KG1 (cell line): ENCODE data around the gene STARD13.

Experiments used
- DNase-seq: peaks from one replicate; lab custom pipeline; 2025; lab: John Stamatoyannopoulos, UW

STARD13 gene

GRCh38 chr13:33112766-33113165 lies 172.8 kb downstream of the STARD13 start:
- DNase-seq = no peak

GRCh38 chr13:33111414-33112110 lies 174.0 kb downstream of the STARD13 start:
- DNase-seq = no peak

GRCh38 chr13:33110713-33111413 lies 174.7 kb downstream of the STARD13 start:
- no peak for DNase-seq

DNA sequence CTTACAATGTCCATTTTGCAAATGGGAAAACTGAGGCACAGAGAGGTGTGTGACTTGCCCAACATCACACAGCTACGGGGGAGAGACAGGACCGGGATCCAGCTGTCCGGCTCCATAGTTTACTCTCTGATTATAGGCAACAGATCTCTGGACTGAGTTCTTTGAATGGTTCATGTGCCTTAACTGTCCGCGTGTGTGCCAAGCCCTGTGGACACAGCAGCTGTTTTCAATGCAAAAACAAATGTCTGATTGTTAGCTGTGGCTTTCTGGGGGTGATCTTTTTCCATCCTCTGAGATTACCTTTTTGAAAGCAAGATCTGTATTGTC lies 175.2 kb downstream of the STARD13 start:
- DNase-seq = no peak

DNA sequence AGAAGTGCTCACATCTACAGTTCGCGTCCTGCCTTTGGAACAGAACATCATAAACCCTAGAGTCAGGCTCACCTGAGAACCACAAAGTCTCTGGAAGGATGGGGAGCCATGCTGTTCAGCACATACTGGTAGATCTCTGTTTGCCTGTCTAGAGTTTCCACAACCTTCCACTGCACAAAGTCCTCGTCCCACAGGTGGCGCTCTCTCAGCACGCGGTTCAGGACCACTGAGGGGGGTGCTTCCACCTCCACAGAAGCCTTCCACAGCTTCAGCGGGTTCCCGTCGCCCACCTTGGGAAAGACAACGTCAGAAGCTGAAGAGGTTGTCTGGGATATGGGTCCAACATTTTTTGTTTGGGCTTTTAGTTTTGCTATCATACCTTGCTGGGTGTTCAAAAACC lies 175.8 kb downstream of the STARD13 start:
- no peak for DNase-seq

DNA sequence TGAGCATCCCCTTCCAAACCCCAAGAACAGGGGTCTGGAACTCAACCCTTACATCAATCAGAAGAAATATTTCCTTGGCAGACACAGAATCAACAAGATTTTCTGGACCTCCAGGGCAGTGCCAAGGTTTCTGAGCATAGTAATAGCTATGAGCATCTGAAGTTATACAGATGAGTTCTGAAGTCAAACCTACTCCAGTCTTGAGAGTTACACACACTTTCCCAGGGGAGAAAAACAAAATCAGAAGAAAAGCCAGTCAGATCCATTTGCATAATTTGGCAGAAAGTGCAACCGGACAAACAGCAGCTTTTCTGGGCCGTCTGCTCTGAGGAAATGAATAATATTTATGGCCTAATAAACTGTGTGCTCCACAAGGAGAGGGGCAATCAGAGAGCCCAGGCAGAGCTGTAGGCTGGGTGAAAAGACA lies 176.3 kb downstream of the STARD13 start:
- DNase-seq = no peak

- DNase-seq = no peak
Measured at GRCh38 chr13:33108620-33109019, 176.9 kb downstream of the STARD13 start.

DNA sequence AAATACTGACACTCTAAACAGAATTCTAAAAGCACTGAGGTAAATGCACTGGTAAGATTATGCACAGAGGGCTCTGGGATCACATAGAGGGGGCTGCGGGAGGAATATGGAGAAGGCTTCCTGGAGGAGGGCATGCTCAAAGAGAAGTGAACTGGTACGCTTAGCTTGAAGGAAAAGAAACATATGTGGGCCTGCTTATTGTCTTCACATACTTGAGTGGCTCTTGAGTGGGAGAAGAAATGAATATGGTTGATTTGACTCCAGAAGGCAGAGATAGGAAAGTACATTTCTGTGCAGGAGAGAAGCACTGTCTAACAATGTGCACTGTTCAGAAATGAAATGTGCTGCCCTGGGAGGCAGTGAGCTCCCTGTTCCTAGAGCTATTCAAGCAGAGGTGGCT lies 178.2 kb downstream of the STARD13 start:
- no peak for DNase-seq

DNA sequence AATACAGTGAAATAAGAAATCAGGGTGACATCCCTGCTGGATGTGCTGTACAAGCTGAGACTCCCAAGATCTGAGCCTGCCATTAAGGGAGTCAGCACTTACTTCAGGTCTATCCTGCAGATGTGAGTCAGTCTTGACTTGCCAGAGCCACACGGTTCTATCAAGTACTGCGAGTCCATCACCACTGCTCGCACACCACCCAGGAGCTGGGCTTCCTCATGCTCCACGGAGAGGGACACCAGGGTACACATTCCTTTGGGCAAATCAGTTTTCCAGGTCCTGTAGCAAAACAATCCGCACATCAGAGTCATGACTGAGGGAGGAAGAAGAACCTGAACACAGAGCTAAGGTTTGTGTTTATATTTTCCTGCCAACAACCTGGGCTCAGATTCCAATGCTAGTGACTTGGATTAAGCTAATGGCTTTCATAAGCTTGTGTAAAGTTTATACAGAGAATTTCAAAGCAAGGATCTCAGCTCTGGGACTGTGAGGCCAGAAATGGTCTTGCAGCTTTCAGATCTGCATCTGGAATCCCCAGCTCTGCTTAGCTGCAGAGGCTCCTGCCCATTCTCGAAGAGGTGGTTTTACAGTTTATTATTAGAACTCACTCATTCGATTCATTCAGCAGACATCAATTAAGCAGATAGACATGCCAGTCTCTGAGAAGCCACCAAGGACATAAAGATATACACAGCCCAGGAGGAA lies 178.7 kb downstream of the STARD13 start:
- DNase-seq = no peak

GRCh38 chr13:33105387-33106005 lies 180.1 kb downstream of the STARD13 start:
- no peak for DNase-seq

DNA sequence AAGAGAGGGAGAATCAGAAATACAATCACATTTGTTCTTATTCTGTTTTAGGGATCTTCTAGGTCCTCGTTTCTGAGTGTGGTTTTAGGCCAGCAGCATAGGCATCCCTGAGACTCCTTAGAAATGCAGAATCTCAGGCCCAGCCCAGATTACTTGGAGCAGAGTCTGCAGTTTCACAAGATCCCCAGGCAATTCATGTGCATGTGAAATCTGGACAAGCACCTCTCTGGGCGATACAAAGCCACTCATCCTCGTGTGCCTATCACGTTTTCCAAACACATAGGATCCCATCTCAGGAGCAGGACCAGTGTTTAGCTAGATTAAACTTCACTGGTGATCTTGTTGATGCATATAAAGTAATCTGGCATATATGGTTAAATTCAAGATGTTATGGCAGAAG lies 182.1 kb downstream of the STARD13 start:
- no peak for DNase-seq

GRCh38 chr13:33101835-33102234 lies 183.7 kb downstream of the STARD13 start:
- no peak for DNase-seq

DNA sequence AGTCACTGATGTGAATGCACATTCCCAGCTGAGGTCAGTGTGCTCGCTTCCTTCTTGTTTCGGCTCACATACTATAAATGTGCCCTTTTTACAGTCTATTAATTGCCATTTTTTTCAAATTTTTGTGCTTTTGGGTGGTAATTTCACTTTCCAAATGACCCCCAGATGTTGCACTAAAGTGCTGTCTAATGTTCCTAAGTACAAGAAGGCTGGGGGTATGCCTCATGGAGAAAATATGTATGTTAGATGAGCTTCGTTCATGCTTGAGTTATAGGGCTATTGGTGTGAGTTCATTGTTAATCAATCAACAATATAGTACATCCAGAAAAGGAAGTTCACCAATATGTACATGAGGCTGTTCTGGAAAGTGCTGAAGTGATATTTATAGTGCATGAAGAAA lies 184.7 kb downstream of the STARD13 start:
- no peak for DNase-seq

DNA sequence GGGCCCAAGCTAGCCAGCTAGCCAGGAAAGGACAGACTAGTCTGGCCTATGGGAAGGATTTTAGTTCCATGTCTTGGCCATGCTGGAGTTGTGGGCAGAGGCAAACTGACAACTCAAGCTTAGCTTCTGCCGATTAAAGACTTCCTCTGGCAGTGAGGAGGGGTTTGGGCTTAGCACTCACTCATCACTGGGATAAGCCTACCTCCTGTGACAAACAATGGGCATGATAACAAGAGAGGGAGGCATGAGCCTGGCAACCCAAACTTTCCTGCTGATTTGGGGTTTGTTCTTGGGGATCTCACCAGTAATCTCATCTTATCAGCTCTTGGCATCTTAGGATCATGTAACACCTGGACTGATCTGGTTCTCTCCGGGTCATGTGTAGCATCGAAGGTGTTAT lies 185.7 kb downstream of the STARD13 start:
- no peak for DNase-seq

- no peak for DNase-seq
Measured at GRCh38 chr13:33096886-33097605, 188.5 kb downstream of the STARD13 start.

GRCh38 chr13:33092073-33092987 lies 193.2 kb downstream of the STARD13 start:
- no peak for DNase-seq

DNA sequence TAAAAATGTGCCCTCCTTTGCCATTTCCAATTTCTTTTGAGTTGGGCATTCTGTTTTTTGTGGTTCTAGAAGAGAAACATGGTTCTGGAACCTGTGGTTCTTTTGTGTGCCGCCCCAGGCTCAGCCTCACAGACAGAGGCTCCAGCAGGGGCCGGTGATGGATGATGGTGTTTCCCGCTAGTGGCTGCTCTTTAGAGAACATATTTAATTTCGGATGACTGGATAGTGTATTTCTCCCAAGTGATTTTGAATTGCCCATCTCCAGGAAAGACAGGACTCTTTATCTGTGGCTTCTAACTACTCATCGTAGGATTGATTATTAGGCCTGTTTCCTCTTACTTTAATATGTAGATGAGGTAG lies 194.2 kb downstream of the STARD13 start:
- no peak for DNase-seq

DNA sequence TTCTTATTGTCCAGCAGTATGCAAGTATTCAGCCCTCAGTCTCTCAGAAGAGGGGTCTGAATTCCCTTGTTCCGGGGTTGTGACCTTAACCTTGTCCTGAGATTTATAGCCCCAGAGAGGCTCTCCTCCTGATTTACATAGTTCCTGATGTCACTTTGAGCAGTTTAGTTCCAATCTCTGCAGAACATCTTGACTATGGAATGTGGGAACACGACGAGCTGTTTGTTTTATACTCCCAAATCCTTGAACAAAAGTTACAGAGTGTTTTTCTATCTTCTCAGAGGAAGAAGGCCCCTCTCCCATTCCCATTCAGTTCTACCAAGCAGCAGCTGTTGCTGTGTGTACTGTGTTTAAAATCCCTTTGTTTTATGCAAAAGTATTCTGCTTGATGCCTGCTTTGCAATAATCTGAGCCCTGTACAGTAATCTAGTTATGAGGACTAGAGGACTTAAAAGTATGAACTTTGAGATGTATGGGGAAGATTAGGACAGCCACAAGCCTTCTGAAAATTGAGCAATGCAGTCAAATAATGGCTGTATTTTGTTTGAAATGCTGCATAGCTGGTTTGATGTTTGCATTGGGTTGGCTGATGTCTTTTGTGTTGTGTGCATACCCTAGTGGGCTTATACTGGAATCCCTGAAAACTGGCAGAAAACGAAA lies 194.7 kb downstream of the STARD13 start:
- no peak for DNase-seq

DNA sequence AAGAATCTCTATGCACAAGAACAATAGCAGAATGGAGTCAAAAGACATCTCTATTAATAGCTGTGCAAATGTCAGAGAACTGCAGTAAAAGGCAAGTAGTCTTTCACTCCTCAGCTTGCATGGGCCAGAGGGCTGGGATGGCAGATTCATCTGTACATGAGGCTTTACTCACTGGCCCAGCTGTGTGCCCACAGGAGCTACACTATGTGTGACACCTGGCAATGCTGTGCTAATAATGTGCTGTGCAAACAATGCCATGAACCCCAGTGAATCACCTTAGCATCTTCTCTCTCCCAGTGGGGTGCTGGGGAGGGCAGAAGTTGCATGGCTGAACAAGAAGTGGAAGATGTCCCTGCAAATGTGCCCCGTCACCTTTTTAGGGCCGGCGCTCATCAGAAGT lies 196.2 kb downstream of the STARD13 start:
- no peak for DNase-seq

- DNase-seq = no peak
Measured at GRCh38 chr13:33087790-33088189, 197.8 kb downstream of the STARD13 start.

- no peak for DNase-seq
Measured at GRCh38 chr13:33087091-33087490, 198.5 kb downstream of the STARD13 start.
